Ovary (tissue), 3 donors: ENCODE data around the gene PKN1.

Experiments
- CTCF ChIP-seq, 3 donors: fragments of 450-650 bp in 2 of 3; fragments of 200-600 bp in 1 of 3; IDR thresholded peaks; one replicate each; pipeline versions ENCODE4 v1.5.1 to v1.8.0; 2016 to 2022; ENCODE audit warnings: antibody characterized with exemption in 3 of 3, mild to moderate bottlenecking in 1 of 3
- POLR2A ChIP-seq: fragments of 450-650 bp; IDR thresholded peaks from one replicate; pipeline ENCODE4 v1.6.1; 2017; ENCODE audit warnings: antibody characterized with exemption, mild to moderate bottlenecking, moderate library complexity
- donor health status: DM: no; HTN: no; CAD: no.

- TF ChIP-seq CTCF (IDR thresholded peaks at IDR 0.05) (no peak), POLR2A (no peak)
Observed at GRCh38 chr19:14505488-14506239, 72.6 kb downstream of the PKN1 start.
